ENCODE results near the gene SEC14L1.
A peak's percentile ranks its signal among the peaks of the same experiment; 100 is the strongest.

The SEC14L1 gene

GRCh38 chr17:77245162-77245926, 104.6 kb downstream of the SEC14L1 start:
- Histone ChIP-seq H3K4me3 (no peak overlapping the region), H3K9me3 (no peaks in the 10 kb centered on the region), H3K27me3 (peaks cover 0 to 19% of the 10 kb centered on the region in 2 donors), H3K4me1 (peaks cover 3 to 13% (median 10%) of the 10 kb centered on the region in 4 donors), H3K36me3 (no peaks in the 10 kb centered on the region), H3K27ac (no peak overlapping the region)
- intact Hi-C loops (cut with DNase I; ENCODE audit: low total_unique reads), result loop anchor here (10.0 kb wide), 1 partner anchor 371 kb away; no protein-coding TSS in a partner anchor
- no peak for TF ChIP-seq CTCF (IDR thresholded peaks at IDR 0.05)
- DNase-seq, result no peak

GRCh38 chr17:77246110-77247047, 105.6 kb downstream of the SEC14L1 start:
- no peak for TF ChIP-seq CTCF (IDR thresholded peaks at IDR 0.05)
- peak overlapping the region; percentile 46 to 62 for H3K4me3 ChIP-seq
- DNase-seq, result no peak

GRCh38 chr17:77247048-77247541, 106.3 kb downstream of the SEC14L1 start:
- intact Hi-C loops (cut with DNase I; ENCODE audit: low total_unique reads), result loop anchor here (2.0 to 10.0 kb wide), 2 partner anchors 162 to 372 kb away; no protein-coding TSS in a partner anchor
- Histone ChIP-seq H3K36me3 (no peaks in the 10 kb centered on the region), H3K27ac (peak overlapping the region in 1 of 2 donors; percentile 46), H3K4me3 (peak overlapping the region; percentile 46 to 62), H3K4me1 (peaks cover 3 to 13% (median 10%) of the 10 kb centered on the region in 4 donors), H3K27me3 (peaks cover 0 to 12% of the 10 kb centered on the region in 2 donors), H3K9me3 (no peaks in the 10 kb centered on the region)
- peak; percentile 98 to 99 for TF ChIP-seq CTCF (IDR thresholded peaks at IDR 0.05)
- peak; percentile 67 to 85 for DNase-seq

More at GRCh38 chr17:77246110-77247047, 105.6 kb downstream of the SEC14L1 start:
- peaks cover 3 to 13% (median 10%) of the 10 kb centered on the region in 4 donors for H3K4me1 ChIP-seq
- peaks cover 0 to 15% of the 10 kb centered on the region in 2 donors for H3K27me3 ChIP-seq
- peak overlapping the region in 1 of 2 donors; percentile 46 for H3K27ac ChIP-seq
- no peaks in the 10 kb centered on the region for H3K9me3 ChIP-seq
- intact Hi-C loops (cut with DNase I; ENCODE audit: low total_unique reads), result loop anchor here (2.0 to 10.0 kb wide), 2 partner anchors 162 to 372 kb away; no protein-coding TSS in a partner anchor
- H3K36me3 ChIP-seq, result no peaks in the 10 kb centered on the region

GRCh38 chr17:77247609-77248008, 106.8 kb downstream of the SEC14L1 start:
- Histone ChIP-seq H3K27ac (no peak overlapping the region), H3K36me3 (no peaks in the 10 kb centered on the region), H3K27me3 (peaks cover 0 to 11% of the 10 kb centered on the region in 2 donors), H3K9me3 (no peaks in the 10 kb centered on the region), H3K4me1 (peaks cover 3 to 13% (median 10%) of the 10 kb centered on the region in 4 donors), H3K4me3 (no peak overlapping the region)
- no peak for DNase-seq
- no peak for TF ChIP-seq CTCF (IDR thresholded peaks at IDR 0.05)
- intact Hi-C loops (cut with DNase I; ENCODE audit: low total_unique reads), result loop anchor here (2.0 to 10.0 kb wide), 2 partner anchors 163 to 373 kb away; no protein-coding TSS in a partner anchor

Measured in tibial artery (tissue), 4 donors.